ENCODE results near the gene H1-8.

H1-8 gene

GRCh38 chr3:129577366-129577765 lies 34.4 kb downstream of the H1-8 start:
- no peak for DNase-seq
- H3K36me3 ChIP-seq (ENCODE audit: control insufficient read depth, insufficient read depth, low read length) = no peaks in the 10 kb centered on the region
- H3K27me3 ChIP-seq (replicated peaks; ENCODE audit: control insufficient read depth, insufficient read depth, low read length, poor library complexity, severe bottlenecking) = no peaks in the 10 kb centered on the region
- no peak overlapping the region for H3K4me3 ChIP-seq (ENCODE audit: insufficient read depth, low read depth, low read length, poor library complexity, severe bottlenecking)
- H3K27ac ChIP-seq (ENCODE audit: insufficient read depth, low read length, poor library complexity, severe bottlenecking) = peak overlapping the region; percentile 40
- peaks cover 43% of the 10 kb centered on the region for H3K4me1 ChIP-seq (ENCODE audit: control insufficient read depth, insufficient read depth, low read length, poor library complexity, severe bottlenecking)
- no peaks in the 10 kb centered on the region for H3K9me3 ChIP-seq (ENCODE audit: control insufficient read depth, low read length)

- Histone ChIP-seq H3K4me1 (ENCODE audit: control insufficient read depth, insufficient read depth, low read length, poor library complexity, severe bottlenecking) (peaks cover 43% of the 10 kb centered on the region), H3K36me3 (ENCODE audit: control insufficient read depth, insufficient read depth, low read length) (no peaks in the 10 kb centered on the region), H3K9me3 (ENCODE audit: control insufficient read depth, low read length) (no peaks in the 10 kb centered on the region), H3K27ac (ENCODE audit: insufficient read depth, low read length, poor library complexity, severe bottlenecking) (peak overlapping the region; percentile 40), H3K27me3 (replicated peaks; ENCODE audit: control insufficient read depth, insufficient read depth, low read length, poor library complexity, severe bottlenecking) (no peaks in the 10 kb centered on the region), H3K4me3 (ENCODE audit: insufficient read depth, low read depth, low read length, poor library complexity, severe bottlenecking) (no peak overlapping the region)
- DNase-seq = no peak
Observed at GRCh38 chr3:129577925-129578786, 35.2 kb downstream of the H1-8 start.

- H3K27me3 ChIP-seq (replicated peaks; ENCODE audit: control insufficient read depth, insufficient read depth, low read length, poor library complexity, severe bottlenecking) = no peaks in the 10 kb centered on the region
- no peak for DNase-seq
- no peak overlapping the region for H3K4me3 ChIP-seq (ENCODE audit: insufficient read depth, low read depth, low read length, poor library complexity, severe bottlenecking)
- no peak overlapping the region for H3K27ac ChIP-seq (ENCODE audit: insufficient read depth, low read length, poor library complexity, severe bottlenecking)
- H3K36me3 ChIP-seq (ENCODE audit: control insufficient read depth, insufficient read depth, low read length) = no peaks in the 10 kb centered on the region
- no peaks in the 10 kb centered on the region for H3K9me3 ChIP-seq (ENCODE audit: control insufficient read depth, low read length)
- peaks cover 41% of the 10 kb centered on the region for H3K4me1 ChIP-seq (ENCODE audit: control insufficient read depth, insufficient read depth, low read length, poor library complexity, severe bottlenecking)
Observed at GRCh38 chr3:129579991-129580390, 37.0 kb downstream of the H1-8 start.

GRCh38 chr3:129581623-129582022 lies 38.6 kb downstream of the H1-8 start:
- H3K4me1 ChIP-seq (ENCODE audit: control insufficient read depth, insufficient read depth, low read length, poor library complexity, severe bottlenecking) = peaks cover 25% of the 10 kb centered on the region
- H3K9me3 ChIP-seq (ENCODE audit: control insufficient read depth, low read length) = no peaks in the 10 kb centered on the region
- H3K4me3 ChIP-seq (ENCODE audit: insufficient read depth, low read depth, low read length, poor library complexity, severe bottlenecking) = no peak overlapping the region
- H3K27me3 ChIP-seq (replicated peaks; ENCODE audit: control insufficient read depth, insufficient read depth, low read length, poor library complexity, severe bottlenecking) = no peaks in the 10 kb centered on the region
- DNase-seq = no peak
- no peak overlapping the region for H3K27ac ChIP-seq (ENCODE audit: insufficient read depth, low read length, poor library complexity, severe bottlenecking)
- no peaks in the 10 kb centered on the region for H3K36me3 ChIP-seq (ENCODE audit: control insufficient read depth, insufficient read depth, low read length)

- Histone ChIP-seq H3K36me3 (ENCODE audit: control insufficient read depth, insufficient read depth, low read length) (no peaks in the 10 kb centered on the region), H3K4me1 (ENCODE audit: control insufficient read depth, insufficient read depth, low read length, poor library complexity, severe bottlenecking) (peaks cover 14% of the 10 kb centered on the region), H3K27ac (ENCODE audit: insufficient read depth, low read length, poor library complexity, severe bottlenecking) (no peak overlapping the region), H3K27me3 (replicated peaks; ENCODE audit: control insufficient read depth, insufficient read depth, low read length, poor library complexity, severe bottlenecking) (no peaks in the 10 kb centered on the region), H3K4me3 (ENCODE audit: insufficient read depth, low read depth, low read length, poor library complexity, severe bottlenecking) (no peak overlapping the region), H3K9me3 (ENCODE audit: control insufficient read depth, low read length) (no peaks in the 10 kb centered on the region)
- no peak for DNase-seq
Observed at GRCh38 chr3:129582799-129583198, 39.8 kb downstream of the H1-8 start.

- Histone ChIP-seq H3K27ac (ENCODE audit: insufficient read depth, low read length, poor library complexity, severe bottlenecking) (no peak overlapping the region), H3K4me3 (ENCODE audit: insufficient read depth, low read depth, low read length, poor library complexity, severe bottlenecking) (no peak overlapping the region), H3K27me3 (replicated peaks; ENCODE audit: control insufficient read depth, insufficient read depth, low read length, poor library complexity, severe bottlenecking) (no peaks in the 10 kb centered on the region), H3K9me3 (ENCODE audit: control insufficient read depth, low read length) (no peaks in the 10 kb centered on the region), H3K36me3 (ENCODE audit: control insufficient read depth, insufficient read depth, low read length) (no peaks in the 10 kb centered on the region), H3K4me1 (ENCODE audit: control insufficient read depth, insufficient read depth, low read length, poor library complexity, severe bottlenecking) (peaks cover 9% of the 10 kb centered on the region)
- no peak for DNase-seq
Observed at GRCh38 chr3:129583289-129583688, 40.3 kb downstream of the H1-8 start.

GRCh38 chr3:129584631-129585030 lies 41.7 kb downstream of the H1-8 start:
- no peak for DNase-seq
- H3K36me3 ChIP-seq (ENCODE audit: control insufficient read depth, insufficient read depth, low read length) = no peaks in the 10 kb centered on the region
- no peaks in the 10 kb centered on the region for H3K27me3 ChIP-seq (replicated peaks; ENCODE audit: control insufficient read depth, insufficient read depth, low read length, poor library complexity, severe bottlenecking)
- no peaks in the 10 kb centered on the region for H3K4me1 ChIP-seq (ENCODE audit: control insufficient read depth, insufficient read depth, low read length, poor library complexity, severe bottlenecking)
- H3K4me3 ChIP-seq (ENCODE audit: insufficient read depth, low read depth, low read length, poor library complexity, severe bottlenecking) = no peak overlapping the region
- no peaks in the 10 kb centered on the region for H3K9me3 ChIP-seq (ENCODE audit: control insufficient read depth, low read length)
- no peak overlapping the region for H3K27ac ChIP-seq (ENCODE audit: insufficient read depth, low read length, poor library complexity, severe bottlenecking)

- H3K9me3 ChIP-seq (ENCODE audit: control insufficient read depth, low read length) = no peaks in the 10 kb centered on the region
- H3K27me3 ChIP-seq (replicated peaks; ENCODE audit: control insufficient read depth, insufficient read depth, low read length, poor library complexity, severe bottlenecking) = no peaks in the 10 kb centered on the region
- no peak overlapping the region for H3K27ac ChIP-seq (ENCODE audit: insufficient read depth, low read length, poor library complexity, severe bottlenecking)
- DNase-seq = no peak
- H3K36me3 ChIP-seq (ENCODE audit: control insufficient read depth, insufficient read depth, low read length) = no peaks in the 10 kb centered on the region
- H3K4me3 ChIP-seq (ENCODE audit: insufficient read depth, low read depth, low read length, poor library complexity, severe bottlenecking) = no peak overlapping the region
- H3K4me1 ChIP-seq (ENCODE audit: control insufficient read depth, insufficient read depth, low read length, poor library complexity, severe bottlenecking) = no peaks in the 10 kb centered on the region
Observed at GRCh38 chr3:129585949-129586657, 43.1 kb downstream of the H1-8 start.

GRCh38 chr3:129586746-129587430 lies 43.9 kb downstream of the H1-8 start:
- Histone ChIP-seq H3K36me3 (ENCODE audit: control insufficient read depth, insufficient read depth, low read length) (no peaks in the 10 kb centered on the region), H3K27me3 (replicated peaks; ENCODE audit: control insufficient read depth, insufficient read depth, low read length, poor library complexity, severe bottlenecking) (no peaks in the 10 kb centered on the region), H3K9me3 (ENCODE audit: control insufficient read depth, low read length) (no peaks in the 10 kb centered on the region), H3K27ac (ENCODE audit: insufficient read depth, low read length, poor library complexity, severe bottlenecking) (no peak overlapping the region), H3K4me3 (ENCODE audit: insufficient read depth, low read depth, low read length, poor library complexity, severe bottlenecking) (no peak overlapping the region), H3K4me1 (ENCODE audit: control insufficient read depth, insufficient read depth, low read length, poor library complexity, severe bottlenecking) (no peaks in the 10 kb centered on the region)
- no peak for DNase-seq

Data from effector memory CD4-positive, alpha-beta T cell (primary cell).